HFFc6 (cell line): ENCODE measurements around the gene AMPD2. TPM values are rescaled to one million over a fixed set of nuclear protein-coding genes. Genes with fewer than 3 reads are reported as not detected.

Experiments used
- DNase-seq: peaks from one replicate; pipeline ENCODE4 v3.0.0-alpha.2; 2018
- H3K27ac Mint-ChIP-seq: 2 replicates; pipeline ENCODE4 v1.8.0; 2020; ENCODE audit warnings: mild to moderate bottlenecking, mixed read lengths
- H3K27me3 Mint-ChIP-seq: 2 replicates; pipeline ENCODE4 v1.8.0; 2021; ENCODE audit warnings: mild to moderate bottlenecking, moderate library complexity, mixed read lengths; ENCODE audit not compliant: insufficient read depth
- H3K36me3 Mint-ChIP-seq: 2 replicates; pipeline ENCODE4 v1.8.0; 2021; ENCODE audit warnings: low read depth, mixed read lengths
- H3K4me1 Mint-ChIP-seq: 2 replicates; pipeline ENCODE4 v1.8.0; 2020; ENCODE audit warnings: low read depth, mixed read lengths
- H3K4me3 Mint-ChIP-seq: 2 replicates; pipeline ENCODE4 v1.8.0; 2020; ENCODE audit warnings: mild to moderate bottlenecking, moderate library complexity, mixed read lengths
- H3K9me3 Mint-ChIP-seq: 2 replicates; pipeline ENCODE4 v1.8.0; 2020; ENCODE audit warnings: mild to moderate bottlenecking, mixed read lengths
- CTCF ChIP-seq: fragments of 200-600 bp; sonication (generic); IDR thresholded peaks from 2 replicates; pipeline ENCODE4 v1.5.0; 2021; ENCODE audit warnings: antibody characterized with exemption, mild to moderate bottlenecking
- total RNA-seq, 6 experiments: library from RNA; stranded (reverse); fragmentation: NEBNext Ultra II Directional; extraction: Animal tissue kit (Norgen Biotek cat#: 25700); gene quantifications; 2 replicates in 1 of 6; 3 replicates in 5 of 6; pipeline ENCODE4 v1.2.3, GENCODE V29; 2021

Gene AMPD2
- total RNA-seq, 6 experiments from 2014 or later: 127 to 172 (median 139) TPM

DNA sequence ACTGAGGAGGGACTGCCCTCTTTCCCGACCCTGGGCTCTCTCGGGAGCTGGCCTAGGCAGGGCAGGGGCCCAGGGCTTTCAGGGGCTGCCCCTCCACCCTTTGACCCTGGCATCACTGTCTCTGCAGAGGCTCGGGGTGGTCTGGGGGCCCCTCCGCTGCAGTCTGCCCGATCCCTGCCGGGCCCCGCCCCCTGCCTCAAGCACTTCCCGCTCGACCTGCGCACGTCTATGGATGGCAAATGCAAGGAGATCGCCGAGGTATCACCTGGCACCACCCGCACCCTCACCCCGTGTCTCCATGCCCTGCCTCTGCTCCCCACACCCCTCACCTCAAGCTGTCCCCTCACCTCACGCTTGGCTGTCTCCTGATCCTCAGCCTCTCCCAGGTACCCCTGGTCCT is 5.5 kb downstream of the AMPD2 start:
- H3K27me3 Mint-ChIP-seq: peaks cover 3% of the 10 kb centered on the region
- no peak for DNase-seq
- TF ChIP-seq CTCF: no peak
- peak overlapping the region; percentile 69 for H3K27ac Mint-ChIP-seq
- H3K9me3 Mint-ChIP-seq: no peaks in the 10 kb centered on the region
- peaks cover 47% of the 10 kb centered on the region for H3K4me1 Mint-ChIP-seq
- peaks cover 34% of the 10 kb centered on the region for H3K36me3 Mint-ChIP-seq
- H3K4me3 Mint-ChIP-seq: no peak overlapping the region

DNA sequence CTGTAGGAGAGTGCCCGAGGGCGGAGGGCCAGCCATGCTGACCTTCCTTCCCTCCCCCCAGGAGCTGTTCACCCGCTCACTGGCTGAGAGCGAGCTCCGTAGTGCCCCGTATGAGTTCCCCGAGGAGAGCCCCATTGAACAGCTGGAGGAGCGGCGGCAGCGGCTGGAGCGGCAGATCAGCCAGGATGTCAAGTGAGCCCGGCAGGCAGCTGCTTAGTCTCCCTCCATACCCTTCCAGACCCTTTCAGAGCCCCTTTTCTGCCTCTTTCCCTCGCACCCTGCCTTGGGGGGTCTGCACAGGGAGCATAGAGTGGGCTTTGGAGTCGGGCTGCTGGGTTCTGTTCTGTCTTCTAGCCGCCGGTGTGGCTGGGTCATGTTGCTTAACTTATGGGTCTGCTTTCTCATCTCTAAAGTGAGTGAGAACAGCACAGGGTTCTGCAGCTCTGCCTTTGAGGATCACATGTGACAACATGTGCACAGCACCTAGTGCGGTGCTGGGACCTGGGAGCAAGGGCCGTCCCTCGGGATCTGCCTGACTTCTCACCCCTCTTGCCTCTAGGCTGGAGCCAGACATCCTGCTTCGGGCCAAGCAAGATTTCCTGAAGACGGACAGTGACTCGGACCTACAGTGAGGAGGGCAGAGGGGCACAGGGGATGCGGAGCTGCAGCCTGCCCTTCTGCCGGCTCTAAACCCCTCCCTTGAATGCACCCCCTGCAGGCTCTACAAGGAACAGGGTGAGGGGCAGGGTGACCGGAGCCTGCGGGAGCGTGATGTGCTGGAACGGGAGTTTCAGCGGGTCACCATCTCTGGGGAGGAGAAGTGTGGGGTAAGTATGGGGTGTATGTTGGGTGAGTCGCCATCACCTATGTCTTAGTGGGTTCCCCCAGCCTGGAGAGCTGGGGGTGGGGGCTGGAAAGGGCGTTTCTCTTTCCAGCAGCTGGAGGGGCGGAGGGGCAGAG is 6.2 kb downstream of the AMPD2 start:
- no peak for DNase-seq
- H3K4me3 Mint-ChIP-seq: peak overlapping the region; percentile 28; the same call in 1 of the 2 replicates
- no peaks in the 10 kb centered on the region; the same call in 1 of the 2 replicates for H3K27me3 Mint-ChIP-seq
- H3K9me3 Mint-ChIP-seq: no peaks in the 10 kb centered on the region
- peaks cover 47% of the 10 kb centered on the region for H3K4me1 Mint-ChIP-seq
- peak overlapping the region; percentile 69 for H3K27ac Mint-ChIP-seq
- peak; percentile 25; the same call in 1 of the 2 replicates for TF ChIP-seq CTCF
- H3K36me3 Mint-ChIP-seq: peaks cover 35% of the 10 kb centered on the region

- Mint-ChIP-seq H3K27ac (peak overlapping the region; percentile 69; the same call in 1 of the 2 replicates), H3K27me3 (no peaks in the 10 kb centered on the region; the same call in 1 of the 2 replicates), H3K4me3 (no peak overlapping the region), H3K4me1 (peaks cover 42% of the 10 kb centered on the region), H3K9me3 (no peaks in the 10 kb centered on the region), H3K36me3 (peaks cover 31% of the 10 kb centered on the region)
- no peak for DNase-seq
- TF ChIP-seq CTCF: no peak
Measured at GRCh38 chr1:109626682-109627408, 7.2 kb downstream of the AMPD2 start.

DNA sequence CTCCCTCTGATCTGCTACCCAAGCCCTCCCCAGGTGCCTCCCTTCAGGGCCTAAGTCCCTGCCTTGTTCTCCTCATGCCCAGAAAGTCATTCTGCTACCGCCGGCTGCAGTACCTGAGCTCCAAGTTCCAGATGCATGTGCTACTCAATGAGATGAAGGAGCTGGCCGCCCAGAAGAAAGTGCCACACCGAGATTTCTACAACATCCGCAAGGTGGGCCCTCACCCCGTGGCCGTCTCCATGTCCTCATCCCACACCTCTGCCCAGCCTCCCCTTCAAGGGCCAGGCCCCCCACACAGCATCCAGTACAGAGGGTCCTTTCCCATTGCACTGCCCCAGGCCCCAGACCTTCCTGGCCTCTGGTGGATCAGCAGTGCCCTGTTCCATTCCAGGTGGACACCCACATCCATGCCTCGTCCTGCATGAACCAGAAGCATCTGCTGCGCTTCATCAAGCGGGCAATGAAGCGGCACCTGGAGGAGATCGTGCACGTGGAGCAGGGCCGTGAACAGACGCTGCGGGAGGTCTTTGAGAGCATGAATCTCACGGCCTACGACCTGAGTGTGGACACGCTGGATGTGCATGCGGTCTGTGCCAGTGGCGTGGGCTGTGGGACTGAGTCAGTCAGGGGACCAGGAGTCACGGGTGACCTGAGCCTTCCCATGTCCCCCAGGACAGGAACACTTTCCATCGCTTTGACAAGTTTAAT is 8.2 kb downstream of the AMPD2 start:
- no peak for DNase-seq
- Mint-ChIP-seq H3K27me3 (no peaks in the 10 kb centered on the region; the same call in none of the 2 replicates), H3K36me3 (peaks cover 27% of the 10 kb centered on the region), H3K4me3 (no peak overlapping the region), H3K27ac (peak overlapping the region; percentile 27; the same call in 1 of the 2 replicates), H3K9me3 (no peaks in the 10 kb centered on the region), H3K4me1 (peaks cover 32% of the 10 kb centered on the region)
- TF ChIP-seq CTCF: no peak
